Effector CD8-positive, alpha-beta T cell (primary cell): ENCODE measurements around the gene RAB3GAP1.
"Not testable (repeated sequence)": the region's sequence is repeated elsewhere in the genome, so short reads cannot be mapped to it uniquely, and the experiment has no call there.

ENCODE experiments used
- DNase-seq: peaks from one replicate; lab custom pipeline; 2025; lab: John Stamatoyannopoulos, UW
- total RNA-seq, 4 experiments: gene quantifications; one replicate each; lab custom pipeline; 2026; lab: John Stamatoyannopoulos, UW

Gene RAB3GAP1
- total RNA-seq: 74.2 to 165 (median 131) reads per million in 4 experiments

DNA sequence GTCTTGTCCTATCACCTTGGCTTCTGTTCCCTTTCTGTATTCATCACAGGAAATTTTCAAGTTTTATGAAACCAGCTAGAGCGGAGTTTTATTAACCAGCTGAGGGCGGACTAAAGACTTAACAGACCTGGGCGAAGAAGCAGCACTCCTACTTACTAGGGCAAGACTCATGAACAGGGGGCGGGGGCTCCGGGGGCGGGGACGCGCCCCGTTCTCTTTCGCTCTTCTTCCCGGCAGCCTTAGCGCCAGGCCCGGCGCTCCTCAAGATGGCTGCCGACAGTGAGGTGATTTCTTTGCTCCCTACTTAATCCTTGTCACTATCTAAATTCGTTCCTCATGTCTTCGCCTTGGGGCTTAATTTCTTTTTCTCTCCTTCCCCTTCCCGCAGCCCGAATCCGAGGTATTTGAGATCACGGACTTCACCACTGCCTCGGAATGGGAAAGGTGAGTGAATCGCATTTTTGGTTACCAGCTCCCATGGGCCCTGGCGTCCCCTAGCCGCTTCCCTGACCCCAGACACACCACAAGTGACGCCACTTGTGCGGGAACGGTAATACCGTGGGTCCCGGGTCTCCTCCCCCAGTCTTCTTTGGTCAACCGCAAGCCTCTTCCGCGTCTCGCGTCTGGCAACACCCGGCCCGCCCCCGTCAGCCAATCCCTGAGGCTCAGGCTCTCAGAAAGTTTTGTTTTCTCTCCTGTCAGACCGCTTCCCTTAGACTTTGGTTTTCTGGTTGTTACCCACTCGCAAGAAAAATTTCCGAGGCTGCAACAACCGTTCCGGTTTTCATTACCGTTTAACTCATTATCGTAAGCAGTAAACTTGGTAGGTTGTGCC is at the start of gene RAB3GAP1:
RAB3GAP1 (plus strand) TSS at position 251 of the 835 bp plus-strand sequence; CDS start at position 267, 16 bp downstream.
- DNase-seq: peak; percentile 81

DNA sequence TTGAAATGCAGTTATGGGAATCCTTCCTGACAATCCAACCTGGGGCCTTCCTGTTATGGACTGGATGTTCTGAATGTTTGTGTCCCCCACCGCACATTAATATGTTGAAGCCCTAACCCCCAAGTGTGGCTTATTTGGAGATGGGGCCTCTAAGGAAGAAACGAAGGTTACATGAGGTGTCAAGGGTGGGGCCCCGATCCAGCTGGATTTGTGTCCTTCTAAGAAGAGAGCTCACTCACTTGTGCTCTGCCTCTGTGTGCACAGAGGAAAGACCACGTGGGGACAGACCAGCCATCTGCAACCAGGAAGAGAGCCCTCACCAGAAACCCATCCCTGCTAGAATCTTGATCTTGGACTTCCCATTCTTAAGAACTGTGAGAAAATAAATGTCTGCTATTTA is 49.3 kb upstream of the RAB3GAP1 start:
- DNase-seq: no peak

DNA sequence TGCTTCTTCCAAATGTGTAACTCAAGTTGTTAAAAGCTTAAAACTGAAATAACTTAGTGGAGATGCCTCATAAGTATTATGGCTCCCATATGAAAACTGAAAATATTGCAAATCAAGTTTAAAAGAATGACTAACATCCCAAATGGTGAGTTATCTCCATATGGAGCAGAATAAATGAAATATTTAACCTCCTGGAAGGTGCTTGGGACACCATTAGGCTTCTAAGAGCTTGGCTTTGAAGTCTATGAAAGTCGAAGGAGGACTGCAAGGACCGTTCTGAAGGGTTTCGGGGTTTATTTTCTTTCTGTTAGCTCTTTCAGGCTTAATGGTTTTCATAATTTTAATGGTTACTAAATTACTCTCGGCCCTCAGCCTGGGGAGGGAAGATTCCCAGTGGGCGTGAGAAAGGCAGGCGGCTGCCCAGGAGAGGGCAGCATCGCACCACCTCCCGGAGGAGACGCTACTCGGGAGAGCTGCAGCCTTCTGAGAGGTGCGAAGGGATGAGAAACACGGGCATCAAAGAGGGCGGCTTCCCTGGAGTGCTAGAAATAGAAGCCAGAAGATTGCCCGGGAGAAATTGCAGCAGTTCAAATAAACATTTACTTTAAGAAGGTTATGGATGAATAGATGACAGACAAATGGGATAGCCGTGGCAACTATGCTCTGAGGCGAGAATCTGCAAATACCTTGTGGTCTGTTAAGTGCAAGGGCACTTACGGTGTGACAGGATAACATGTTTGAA is 47.9 kb upstream of the RAB3GAP1 start:
- DNase-seq: peak; percentile 47

DNA sequence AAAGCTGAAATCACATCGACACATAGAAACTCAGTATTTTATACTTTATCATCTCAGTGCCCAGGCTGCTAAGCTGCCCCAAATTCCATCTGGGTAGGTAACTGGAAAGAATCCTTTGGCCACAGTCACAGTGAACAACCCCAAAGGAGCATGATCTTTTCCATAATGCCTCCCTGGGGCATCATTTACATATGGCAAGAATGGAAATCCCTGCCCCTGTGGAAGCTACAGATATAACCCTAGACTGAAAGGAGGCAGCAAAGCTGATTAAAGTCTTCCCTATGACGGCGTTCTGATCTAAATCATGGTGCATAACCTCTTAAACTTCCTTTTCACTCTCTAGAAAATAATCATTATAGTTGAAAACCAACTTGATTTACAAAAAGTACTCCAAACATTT is 46.3 kb upstream of the RAB3GAP1 start:
- DNase-seq: no peak

DNA sequence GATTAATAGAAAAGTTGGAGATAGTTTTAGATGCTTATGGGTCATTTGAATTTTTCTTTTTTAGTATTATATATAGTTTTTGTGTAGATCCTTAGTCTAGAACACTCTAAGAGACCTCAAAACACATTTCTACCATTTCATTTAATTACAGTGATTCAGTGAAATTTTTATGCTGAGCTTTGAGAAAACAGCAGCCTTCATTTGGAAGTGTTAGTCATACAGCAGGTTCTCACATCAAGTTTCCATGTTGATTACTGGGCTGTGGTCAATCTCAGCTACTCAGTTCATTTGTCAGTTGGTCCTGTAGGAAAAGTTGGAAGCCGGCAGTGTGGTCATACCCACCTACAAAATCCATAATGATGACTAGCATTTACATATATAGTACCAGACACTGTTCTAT is 42.8 kb upstream of the RAB3GAP1 start:
- DNase-seq: no peak

DNA sequence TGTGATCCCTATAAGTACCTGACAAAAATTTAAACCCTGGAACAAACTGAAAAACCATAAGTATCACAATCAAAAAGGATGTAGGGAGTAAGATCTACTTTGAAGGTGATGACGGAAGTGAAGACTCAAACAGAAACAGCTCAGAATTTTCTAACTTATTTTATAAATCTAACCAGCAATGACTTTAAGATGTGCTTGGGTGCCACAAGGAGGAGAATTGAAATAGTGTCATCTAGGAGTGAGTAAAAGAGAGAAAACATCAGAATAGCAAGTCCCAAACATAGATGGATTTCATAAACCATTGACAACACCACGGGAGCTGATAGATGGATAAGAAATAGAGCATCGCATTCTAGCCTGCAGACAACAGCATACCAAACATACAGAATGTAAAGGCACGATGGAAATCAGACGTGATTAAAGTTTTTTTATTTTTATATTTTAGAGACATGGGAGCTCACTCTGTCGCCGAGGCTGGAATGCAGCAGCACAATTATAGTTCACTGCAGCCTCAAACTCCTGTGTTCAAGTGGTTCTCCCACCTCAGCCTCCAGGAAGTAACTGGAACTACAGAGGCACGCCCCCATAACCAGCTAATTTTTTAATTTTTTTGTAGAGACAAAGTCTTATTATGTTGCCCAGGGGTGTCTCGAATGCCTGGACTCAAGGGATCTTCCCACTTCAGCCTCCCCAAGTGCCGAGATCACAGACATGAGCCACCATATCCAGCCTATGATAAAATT is 41.7 kb upstream of the RAB3GAP1 start:
- DNase-seq: no peak

DNA sequence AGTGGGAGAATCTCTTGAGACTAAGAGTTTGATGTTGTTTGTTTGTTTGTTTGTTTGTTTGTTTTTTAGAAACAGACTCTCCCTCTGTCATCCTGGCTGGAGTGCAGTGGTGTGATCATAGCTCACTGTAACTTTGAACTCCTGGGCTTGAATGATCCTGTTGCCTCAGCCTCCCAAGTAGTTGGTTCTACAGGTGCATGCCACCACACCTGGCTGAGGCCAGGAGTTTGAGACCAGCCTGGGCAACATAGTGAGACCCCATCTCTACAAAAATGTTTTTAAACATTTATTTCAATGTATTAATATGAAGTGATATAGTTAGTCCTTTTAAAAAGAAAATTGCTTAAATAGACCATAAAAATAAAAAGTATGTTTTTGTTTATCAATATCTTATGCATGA is 40.5 kb upstream of the RAB3GAP1 start:
- DNase-seq: no peak

DNA sequence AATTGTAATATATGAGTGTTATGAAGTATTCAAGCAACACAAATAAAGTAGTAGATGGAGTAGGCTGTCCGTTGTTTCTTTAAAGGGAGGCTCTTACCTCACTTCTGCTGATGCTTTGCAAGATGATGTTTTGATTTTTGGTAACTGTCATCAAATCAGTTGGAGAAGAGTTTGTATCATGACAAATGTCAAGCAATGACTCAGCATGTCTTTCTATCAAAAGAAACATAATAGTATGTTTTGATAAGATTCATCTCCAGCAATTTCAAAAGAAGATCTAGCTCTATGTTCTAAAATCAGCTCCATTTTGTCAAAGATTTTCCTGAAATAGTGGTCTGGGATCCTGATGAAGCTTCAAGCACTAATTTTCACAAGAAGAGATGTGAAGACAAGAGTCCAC is 30.5 kb upstream of the RAB3GAP1 start:
- no peak for DNase-seq

DNA sequence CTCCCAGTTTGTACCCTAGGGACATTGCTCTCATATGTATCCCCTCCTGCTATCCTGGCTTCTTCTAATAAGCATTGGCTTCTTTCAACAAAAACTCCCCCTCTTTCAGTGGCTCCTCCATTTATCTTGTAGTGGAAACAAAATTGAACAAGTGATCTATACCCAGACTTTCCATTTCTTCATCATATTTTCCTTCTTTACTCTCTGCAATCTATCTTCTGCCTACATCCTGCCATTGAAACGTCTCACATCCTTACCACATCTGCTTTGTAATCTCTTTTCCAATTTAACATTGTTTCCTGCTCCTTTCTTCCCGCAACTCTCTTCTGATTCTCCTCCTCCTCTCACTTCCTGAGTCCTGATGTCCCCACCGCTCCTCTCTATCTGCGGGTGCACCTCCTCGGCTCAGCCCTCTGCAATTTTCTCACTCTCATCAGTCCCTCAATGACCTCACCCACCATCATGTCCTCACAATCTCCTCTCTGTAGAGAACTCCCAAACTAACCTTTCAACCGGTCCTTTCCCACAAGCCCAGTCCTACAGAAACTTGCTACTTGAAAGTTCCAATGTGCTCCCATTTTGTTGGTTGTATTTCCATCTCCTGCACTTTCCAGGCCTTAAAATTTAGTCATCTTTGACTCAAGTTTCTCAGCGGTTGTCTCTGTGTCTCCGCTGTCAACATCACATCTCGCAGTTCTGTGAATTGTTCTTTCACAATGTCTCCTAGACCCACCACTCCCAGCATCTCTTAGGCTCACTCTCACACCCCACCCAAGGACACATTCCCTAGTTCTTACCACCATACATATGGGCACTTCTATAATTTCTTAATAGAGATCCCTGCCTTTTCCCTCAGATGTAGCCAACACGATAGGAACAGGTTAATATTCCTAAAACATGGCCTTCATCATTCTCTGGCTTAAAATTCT is 28.9 kb upstream of the RAB3GAP1 start:
- no peak for DNase-seq

DNA sequence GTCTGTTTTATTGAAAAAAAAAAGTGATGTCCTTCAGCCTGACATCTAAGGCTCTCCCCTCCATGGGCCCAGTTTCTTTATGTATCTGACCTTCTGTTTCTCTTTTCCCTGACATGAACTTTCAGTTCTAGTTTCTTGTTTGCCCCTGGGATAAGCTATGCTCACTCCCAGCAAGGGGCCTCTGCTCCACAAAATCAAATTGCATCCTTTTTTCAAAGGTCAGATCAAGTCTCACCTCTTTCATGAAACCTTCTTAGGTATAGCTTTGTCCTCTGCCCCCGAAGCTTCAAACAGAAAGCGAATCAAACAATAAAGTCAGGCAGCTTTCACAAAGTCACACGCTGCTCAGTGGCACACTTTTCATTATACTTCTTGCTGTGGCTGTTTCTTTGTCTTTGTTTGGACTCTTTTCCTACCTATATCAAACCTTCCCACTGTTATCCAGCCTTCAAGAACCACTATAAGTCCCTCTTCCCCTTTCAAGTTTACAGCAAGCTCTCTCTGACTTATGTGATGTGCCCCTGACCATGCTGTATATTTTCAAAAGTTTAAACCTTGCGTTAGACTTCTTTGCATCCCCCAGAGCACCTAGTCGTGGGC is 28.1 kb upstream of the RAB3GAP1 start:
- DNase-seq: no peak

DNA sequence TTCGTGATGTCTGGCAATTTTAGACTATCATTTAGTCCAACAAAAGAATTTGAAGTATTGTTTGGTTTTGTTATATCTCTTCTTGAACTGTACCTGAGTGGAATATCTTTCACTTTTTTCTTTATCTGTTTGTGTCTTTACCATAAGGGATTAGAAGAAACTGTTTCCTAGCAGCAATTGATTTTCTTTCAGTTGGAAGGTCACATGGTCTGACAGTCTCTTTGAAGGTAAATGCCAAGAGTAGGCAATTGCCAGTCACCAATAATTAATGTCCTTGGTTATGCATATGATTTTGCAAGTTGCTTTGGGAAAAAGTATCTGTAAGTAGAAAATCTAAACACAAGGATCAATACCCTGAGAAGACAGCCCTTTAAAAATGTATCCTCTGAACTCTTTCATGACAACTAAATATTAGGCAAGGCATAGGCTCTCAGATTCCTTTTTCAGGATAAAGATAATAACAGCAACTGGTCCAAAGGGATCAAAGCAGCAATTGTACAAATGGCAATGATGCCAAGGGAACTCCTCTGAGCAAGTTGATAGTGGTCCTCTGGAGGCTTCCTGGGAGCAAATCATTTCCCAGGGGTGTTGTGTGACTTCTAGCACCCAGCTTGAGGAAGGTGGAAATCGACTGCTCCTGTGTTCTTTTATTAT is 22.5 kb upstream of the RAB3GAP1 start:
- no peak for DNase-seq

DNA sequence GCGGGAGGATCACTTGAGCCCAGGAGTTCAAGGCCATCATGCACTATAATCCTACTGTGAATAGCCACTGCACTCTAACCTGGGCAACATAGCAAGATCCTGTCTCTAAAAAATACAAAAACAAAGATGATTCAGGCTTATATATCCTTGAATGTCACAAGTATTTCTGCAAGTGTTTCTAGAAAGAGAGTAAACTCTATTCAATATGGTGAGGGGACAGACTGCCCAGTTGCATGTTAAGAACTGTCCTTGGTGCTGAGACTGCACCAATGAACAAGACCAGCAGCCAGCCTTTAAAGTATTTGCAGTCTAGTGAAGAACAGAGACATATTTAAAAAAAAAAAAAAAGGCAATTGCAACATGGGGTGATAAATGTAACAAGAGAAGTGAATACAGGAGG is 21.3 kb upstream of the RAB3GAP1 start:
- no peak for DNase-seq

DNA sequence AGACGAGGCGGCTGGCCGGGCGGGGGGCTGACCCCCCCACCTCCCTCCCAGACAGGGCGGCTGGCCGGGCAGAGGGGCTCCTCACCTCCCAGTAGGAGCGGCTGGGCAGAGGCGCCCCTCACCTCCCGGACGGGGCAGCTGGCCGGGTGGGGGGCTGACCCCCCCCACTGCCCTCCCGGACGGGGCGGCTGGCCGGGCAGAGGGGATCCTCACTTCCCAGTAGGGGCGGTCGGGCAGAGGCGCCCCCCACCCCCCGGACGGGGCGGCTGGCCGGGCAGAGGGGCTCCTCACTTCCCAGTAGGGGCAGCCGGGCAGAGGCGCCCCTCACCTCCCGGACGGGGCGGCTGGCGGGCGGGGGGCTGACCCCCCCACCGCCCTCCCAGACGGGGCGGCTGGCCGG is 18.9 kb upstream of the RAB3GAP1 start:
- DNase-seq: not testable (repeated sequence)

DNA sequence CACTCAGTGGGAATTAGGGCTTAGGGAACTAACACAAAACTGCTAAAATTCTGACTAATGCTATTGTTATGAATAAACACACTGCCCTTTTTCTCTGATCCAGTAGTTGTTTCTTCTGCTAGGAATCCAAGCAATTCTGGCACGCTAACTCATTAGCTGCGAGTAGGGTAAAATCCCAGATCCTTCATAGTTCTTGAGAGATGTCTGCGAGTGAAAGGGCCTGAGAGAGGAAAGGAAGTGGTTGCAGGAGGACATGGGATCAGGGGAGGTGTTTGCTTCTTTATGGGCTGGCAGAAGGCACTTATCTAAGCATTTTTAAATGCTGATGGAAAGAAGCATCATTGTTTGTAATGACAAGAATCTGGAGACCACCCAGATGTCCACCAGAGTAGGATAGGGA is 14.3 kb upstream of the RAB3GAP1 start:
- no peak for DNase-seq

DNA sequence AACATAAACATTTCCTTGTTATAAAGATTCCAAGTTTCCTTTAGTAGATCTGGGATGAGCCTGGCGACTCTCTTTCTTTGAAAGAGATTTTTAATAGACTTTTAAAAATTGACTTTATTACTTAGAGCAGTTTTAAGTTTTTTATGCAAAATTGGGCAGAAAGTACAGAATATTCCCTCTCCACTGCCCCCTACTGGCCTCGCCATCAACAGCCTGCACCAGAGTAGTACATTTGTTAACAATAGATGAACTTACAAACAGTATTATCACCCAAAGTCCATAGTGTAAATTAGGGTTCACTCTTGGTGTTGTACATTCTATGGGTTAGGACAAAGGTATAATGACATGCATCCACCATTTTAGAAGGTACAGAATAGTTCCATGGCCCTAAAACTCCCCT is 8.7 kb upstream of the RAB3GAP1 start:
- no peak for DNase-seq

DNA sequence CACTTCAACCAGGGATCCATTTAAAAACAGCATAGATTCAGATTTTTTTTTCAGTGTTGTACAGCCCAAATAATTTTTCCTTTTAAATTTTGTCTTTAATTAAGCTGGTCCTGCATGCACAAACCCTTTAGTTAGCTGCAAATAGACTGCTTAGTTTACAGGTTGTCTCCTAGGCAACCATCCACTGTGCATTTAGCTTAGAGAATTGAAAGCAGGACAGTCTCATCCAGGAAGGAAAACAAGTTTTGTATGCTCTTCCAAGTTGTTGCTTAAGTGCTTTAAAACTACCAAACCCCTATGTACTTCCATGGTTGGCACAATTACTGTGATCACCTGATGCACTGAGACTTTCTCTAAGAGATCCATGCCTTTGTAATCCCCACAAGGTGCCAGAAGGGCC is 4.8 kb upstream of the RAB3GAP1 start, which contains the start of gene MAP3K19:
MAP3K19 (minus strand) TSS at position 148 of the 400 bp plus-strand sequence. CDS start 22,800 bp downstream, outside the sequence.
- DNase-seq: no peak

DNA sequence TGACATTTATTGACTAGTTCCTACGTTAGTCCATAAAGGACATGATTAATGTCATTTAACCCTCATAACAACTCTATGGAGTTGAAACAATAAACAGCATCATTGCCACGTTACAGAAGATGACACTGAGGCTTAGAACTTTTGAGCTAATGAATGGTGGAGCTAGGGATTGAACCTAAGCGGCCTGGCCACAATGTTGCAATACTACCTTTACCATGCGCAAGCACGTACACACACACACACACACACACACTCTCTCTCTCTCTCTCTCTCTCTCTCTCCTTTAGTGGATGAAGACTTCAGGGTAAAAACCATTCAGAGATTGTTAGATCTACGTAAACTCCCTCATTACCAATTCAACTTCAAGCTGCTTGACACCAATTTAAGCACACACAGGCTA is 4.0 kb upstream of the RAB3GAP1 start:
- no peak for DNase-seq

DNA sequence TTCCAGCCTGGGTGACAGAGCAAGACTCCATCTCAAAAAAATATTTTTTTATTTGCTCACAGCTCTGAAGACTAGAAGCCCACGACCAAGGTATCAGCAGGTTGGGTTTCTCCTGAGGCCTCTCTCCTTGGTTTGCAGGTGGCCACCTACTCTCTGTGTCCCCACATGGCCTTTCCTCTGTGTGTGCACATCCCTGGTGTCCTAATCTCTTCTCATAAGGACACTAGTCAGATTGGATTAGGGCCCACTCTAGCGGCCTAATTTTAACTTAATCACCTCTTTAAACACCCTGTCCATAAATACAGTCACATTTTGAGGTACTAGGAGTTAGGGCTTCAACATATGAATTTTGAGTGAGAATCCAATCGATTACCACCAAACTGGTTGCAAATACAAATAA is 2.0 kb upstream of the RAB3GAP1 start:
- DNase-seq: no peak

DNA sequence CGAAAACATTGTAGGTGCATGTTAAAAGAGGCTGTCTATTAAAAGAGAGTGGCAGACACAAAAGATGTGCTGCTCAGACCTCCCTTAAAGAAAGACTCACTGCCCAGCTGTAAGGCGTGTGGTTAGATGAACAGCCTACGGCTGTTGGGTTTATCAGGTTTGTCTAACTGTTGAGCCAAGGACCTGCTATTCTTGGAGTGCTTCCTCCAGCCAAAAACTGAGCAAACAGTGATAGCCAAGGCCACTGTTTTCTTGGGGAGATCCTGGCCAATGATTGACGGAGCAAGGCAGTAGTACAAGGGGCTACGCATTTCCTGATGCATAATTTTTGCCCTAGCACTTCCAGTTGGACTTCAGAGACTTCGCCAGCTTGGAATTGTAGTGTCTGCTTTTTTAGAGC is 1.4 kb upstream of the RAB3GAP1 start:
- DNase-seq: no peak

DNA sequence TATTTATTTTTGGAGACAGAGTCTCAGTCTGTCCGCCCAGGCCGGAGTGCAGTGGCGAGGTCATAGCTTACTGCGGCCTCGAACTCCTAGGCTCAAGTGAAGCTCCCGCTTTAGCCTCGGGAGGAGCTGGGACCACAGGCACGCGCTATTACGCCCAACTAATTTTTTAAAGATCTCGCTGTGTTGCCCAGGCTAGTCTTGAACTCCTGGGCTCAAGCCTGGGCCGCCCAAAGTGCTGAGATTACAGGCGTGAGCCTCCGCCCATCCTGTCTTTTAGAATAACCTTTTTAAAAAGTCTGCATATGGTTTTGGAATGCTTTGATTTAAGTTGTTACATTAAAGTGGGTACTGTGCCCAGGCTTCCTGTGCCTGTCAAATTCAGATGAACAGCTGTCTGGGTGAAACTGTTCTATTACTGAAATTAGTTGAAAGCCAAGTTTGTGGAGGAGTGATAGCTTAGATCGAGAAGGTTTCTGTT is 944 bp downstream of the RAB3GAP1 start:
- DNase-seq: no peak
